SK-N-SH (cell line): Measurements from ENCODE around the gene ZNF784.

Experiments used
- CTCF ChIP-seq: fragments of 200-600 bp; sonication (generic); IDR thresholded peaks from 2 replicates; pipeline ENCODE4 v1.6.1; 2017; ENCODE audit warnings: antibody characterized with exemption, mild to moderate bottlenecking, moderate library complexity
- MEF2A ChIP-seq: IDR thresholded peaks from 2 replicates; pipeline ENCODE4 v1.4.0; 2012; ENCODE audit warnings: low read depth, borderline replicate concordance
- MXI1 ChIP-seq: IDR thresholded peaks from 2 replicates; pipeline ENCODE4 v1.6.1; 2012; ENCODE audit warnings: mild to moderate bottlenecking, low read depth, low read length, improper control_type of control experiment

- TF ChIP-seq MXI1 (no peak), CTCF (no peak), MEF2A (no peak)
These were observed 12.9 kb downstream of the ZNF784 start for GRCh38 chr19:55611300-55611982.
